Activated gamma-delta T cell treated with anti-CD3 and anti-CD28 coated beads, Interleukin-2, amount 50 U/mL, for 16 hours (primary cell): ENCODE data around the gene GCN1.

ENCODE experiments used
- DNase-seq: peaks from one replicate; pipeline ENCODE4 v3.0.0-alpha.2; 2020; ENCODE audit warnings: low read depth

GCN1 gene

DNA sequence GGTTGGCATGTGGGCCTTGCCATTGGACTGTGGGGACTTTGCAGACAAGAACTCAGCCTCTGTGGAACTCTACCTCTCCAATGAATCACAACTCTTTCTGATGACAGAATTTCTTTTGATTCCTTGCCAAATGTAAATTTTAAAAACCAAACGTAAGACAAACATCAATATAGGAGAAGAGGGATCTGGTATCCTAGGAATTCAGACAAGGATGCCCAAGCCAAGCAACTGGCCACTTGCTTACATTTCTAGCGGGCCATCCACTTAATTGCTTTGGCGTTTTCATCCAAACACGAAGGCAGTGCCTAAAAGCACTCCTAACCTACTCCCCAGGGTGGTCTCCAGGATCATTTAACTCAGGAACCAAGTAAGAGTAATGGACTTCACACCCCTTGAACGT lies 54.6 kb downstream of the GCN1 start:
- no peak for DNase-seq

DNA sequence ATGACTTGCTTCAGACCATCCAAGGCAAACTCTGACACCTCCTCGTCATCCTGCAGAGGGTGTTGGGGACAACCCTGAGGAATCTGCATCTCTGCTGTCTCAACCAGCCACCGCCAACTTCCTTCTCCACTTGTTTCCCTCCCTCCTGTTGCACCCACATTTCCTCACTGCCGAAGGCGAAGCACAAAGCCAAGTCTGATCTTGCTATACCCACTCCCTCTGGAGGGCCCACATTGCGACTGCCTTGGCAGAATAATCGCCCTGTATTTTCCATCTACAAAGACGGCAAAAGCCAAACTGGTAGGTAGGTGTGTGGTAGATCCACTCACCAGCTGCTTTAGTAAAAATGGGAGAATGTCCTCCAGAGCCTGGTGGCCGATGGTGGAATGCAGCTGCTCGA lies 56.1 kb downstream of the GCN1 start:
- no peak for DNase-seq

DNA sequence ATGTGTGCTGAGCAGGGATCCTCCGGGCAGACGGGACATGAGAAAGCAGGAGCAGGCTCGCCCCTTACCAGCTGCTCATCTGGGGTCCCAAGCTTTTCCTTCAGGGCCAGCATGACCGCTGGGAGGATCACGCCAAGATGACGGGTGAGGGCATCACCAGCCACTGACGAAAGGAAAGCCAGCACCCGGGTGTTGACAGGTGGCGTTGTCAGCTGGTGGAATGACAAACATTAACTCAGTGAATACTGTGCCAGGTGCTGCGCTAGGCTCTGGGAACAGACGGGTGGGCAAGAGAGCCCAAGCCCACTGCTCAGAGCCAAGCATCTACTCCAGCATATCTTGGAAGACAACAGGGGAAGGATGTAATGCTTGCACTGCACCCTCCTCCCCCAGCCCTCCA lies 56.7 kb downstream of the GCN1 start:
- no peak for DNase-seq

DNA sequence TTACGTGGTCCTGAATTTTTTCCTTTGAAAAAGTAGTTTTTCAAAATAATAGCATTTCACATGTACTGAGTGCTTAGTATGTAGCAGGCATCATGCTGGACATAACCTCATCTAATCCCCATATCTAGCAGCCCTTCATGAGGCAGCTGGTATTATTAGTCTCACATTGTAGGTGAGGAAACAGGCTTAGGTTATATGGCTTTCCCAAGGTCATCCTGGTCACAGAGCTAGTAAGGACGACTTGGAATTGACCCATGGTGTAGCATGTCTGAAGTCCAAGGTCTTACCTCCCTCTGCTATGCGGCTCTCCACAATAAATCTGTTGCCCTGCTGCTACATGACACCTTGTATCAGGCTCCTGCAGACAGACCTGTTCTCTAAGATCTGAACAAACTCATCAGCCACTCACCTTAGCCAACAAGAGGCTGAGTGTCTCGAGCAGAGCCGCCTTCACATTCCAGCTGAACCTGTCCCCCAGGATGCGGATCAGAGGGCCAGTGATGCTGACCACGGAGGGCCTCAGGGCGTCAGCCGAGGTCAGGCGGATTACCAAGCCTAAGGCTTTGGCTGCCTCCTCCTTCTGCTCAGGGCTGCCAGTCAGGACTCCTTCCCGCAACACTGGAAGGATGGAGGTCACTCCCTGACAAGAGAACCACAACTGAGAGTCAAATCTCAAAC lies 58.3 kb downstream of the GCN1 start:
- DNase-seq = no peak

DNA sequence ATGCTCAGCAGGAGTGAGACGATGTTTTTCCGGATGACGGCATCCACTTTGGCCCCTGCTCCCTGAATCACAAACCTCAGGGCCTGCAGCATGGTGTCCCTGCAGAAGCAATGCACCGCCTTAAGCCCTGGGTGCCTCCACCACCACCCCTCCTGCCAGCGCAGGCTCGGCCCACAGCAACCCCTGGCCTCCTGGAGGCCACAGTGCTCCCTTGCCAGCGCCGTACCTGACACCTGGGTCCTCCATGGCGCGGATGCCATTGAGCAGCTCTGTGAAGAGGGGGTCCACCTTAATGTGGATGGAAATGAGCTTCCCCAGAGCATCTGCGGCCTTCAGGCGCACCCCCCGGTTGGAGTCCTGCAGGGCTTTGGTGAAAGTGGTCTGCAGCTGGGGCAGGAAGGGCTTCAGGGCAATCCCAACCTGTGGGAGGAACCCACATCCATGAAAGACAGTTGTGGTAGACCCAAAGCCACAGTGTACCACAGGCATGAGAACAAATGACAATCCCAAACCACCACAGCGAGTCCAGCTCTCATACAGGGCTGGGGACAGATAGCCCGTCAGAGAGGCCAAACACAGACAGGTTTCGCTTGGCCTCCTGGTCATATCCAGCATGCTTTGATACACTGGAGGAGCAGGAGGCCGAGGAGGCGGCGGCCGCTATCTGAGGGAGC lies 60.1 kb downstream of the GCN1 start:
- DNase-seq = no peak

DNA sequence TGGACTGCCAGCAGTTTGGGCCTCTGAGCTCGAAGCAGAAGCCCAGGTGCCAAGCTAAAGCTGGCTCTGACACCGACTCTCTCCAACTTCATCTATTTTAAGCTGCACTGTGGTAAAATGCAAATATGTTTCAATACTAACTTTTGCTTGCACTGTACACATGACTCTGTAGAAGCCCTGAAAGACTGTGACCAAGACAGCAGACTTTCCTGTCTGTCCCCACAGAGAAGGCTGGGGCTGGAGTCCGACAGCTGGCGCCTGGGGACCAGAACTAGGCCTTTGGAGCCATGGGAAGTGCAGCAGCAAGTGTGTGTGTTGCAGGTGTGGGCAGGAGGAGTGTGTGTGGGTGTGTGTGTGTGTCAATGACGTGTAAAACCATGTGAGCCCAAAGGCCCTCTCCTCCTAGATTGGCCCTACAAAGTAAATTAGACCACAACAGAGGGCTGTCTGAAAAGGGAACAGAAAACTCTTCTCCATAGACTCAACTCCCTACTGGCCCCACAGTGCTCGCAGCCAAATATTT lies 61.6 kb downstream of the GCN1 start:
- DNase-seq = no peak

DNA sequence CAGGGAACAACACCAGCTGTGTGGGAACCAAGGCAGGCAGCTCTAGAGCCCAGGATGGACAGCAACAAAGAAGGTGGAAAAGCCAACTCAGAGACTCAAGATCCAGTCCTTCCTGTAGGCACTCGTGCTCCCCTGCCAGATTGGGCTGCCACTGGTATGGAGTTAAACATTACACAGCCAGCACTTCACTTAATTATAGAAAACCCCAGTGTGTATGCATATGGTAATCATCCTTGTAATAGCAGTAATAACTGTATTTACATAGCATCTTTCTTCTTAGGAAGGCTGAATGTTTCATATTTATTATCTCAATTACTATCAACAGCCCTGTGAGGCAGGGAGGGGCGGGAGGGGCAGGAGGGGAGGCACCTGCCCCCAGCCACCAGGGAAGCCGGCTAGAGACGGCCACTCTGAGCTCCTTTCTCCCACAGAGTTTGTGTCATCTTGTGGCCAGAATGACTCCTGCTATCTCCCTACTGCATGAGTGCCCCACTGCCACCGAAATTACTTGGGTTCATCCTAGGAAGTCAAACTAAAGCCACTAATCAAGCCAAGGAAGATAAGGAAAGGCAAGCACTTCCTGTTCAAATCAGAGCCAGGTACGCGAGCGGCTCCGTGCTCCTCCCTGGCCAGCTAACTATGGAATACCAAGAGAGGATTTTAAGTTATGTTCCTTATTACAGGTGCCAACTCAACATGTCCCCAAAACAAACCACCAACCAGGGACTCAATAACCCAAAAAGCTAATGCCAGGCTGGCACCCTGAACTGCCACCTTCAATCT lies 62.3 kb downstream of the GCN1 start:
- DNase-seq = no peak

DNA sequence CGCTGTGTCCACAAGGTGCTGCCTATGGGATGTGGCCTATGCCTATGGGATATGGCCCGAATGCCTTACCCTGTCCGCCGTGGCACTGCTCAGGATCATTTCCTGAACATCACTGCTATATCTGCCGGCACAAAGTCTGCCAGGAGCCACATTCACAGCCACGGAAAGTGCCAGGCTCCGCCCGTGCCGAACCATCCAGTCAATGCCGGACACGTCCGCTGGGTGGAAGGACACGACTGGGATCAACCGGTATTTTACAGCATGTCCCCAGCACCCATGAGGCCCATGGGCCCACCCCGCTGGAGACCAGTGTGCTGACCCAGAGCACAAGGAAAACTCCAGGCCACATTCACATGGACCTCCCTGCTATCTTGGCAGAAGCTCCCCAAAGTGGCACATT lies 63.4 kb downstream of the GCN1 start:
- DNase-seq = no peak

DNA sequence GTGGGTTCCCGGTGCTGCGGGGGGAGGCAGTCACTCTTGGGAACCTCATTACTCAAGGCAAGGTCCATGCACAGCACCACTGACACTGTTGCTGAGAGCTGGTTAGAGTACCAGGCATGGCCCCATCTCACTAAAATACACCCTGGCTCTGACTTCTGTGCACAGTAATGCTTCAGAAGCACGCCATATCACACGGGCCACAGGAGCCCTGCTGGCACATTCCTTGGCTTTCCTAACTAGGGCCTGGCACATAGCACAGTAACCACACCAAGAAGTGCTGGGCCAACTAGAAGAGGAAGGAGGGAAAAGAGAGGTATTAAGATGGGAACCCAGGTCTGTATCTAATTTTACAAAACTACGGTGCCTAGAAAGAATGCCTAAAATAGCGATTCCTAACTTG lies 64.5 kb downstream of the GCN1 start:
- no peak for DNase-seq

DNA sequence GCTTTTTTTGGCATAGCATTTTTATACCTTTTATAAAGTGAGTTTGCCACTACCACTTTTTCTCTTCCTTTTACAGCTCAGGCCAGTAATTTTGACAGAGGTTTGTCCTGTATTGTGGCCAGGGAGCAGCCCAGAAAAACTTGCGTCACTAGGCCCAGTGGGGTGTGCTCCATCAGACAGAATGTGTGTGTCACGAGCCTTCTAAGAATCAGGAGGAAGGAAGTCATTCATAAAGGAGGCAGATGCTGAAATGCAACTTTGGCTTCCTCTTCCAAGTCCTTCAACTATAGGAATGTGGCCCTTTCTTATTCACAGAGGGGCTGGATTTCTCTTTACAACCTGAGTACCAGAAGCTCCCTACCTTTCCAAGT lies 67.9 kb downstream of the GCN1 start:
- DNase-seq = no peak

DNA sequence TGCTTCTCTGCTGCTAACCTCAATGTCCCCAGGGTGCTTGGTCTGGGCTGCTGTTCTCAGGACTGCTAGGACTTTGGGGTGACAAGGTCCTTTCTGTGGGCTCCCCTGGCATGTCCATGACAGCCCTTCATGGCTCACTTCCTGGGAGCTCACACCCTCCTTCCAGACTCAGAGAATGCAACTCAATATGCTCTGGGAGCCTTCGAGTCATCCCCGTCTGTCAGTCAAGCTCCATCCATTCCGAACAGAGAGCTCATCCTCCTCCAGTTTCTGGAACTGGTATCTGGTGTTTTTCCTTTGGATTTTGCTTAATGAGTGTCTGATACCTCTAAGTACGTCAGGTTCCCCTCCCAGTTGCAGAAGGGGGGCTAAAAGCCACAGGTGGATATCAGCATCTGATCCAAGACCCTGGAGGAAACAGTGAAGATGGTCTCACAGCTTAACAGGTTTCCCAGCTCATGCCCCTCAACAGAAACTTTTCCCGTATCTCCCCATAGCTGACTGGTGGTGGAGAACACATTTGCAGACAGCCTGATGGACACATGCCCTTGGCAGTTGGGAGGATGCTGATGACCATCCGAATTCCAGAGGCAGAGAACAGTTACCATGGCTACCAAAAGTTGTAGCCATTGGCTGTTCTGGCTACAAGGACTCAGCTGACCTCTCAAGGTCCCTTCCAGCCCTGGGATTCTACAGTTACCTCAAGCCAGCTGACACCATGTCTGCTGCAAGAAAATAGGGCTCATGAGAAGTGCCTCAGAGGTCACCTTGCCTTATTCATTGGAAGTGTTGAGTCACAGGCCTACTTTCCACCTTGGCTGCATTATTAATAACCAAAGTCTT lies 68.5 kb downstream of the GCN1 start:
- DNase-seq = no peak

DNA sequence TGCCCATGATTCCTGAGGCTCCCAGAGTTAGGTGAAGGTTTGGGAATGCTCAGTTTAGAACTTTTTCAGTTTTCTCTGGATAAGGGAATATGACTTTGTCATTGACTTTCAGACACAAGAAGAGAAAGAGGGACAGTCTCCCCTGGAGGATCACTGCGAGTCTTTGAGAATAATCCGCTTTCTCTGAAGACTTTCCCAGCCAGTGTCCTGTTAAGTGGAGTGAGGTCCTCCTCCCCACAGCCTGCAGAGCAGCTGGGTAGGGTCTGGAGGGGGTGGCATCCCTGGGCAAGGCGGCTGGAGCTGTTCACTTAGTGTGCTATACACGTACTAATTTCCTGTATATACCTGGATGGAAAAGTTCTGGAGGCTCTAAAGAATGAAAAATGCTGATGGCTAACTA lies 69.5 kb downstream of the GCN1 start:
- DNase-seq = no peak

DNA sequence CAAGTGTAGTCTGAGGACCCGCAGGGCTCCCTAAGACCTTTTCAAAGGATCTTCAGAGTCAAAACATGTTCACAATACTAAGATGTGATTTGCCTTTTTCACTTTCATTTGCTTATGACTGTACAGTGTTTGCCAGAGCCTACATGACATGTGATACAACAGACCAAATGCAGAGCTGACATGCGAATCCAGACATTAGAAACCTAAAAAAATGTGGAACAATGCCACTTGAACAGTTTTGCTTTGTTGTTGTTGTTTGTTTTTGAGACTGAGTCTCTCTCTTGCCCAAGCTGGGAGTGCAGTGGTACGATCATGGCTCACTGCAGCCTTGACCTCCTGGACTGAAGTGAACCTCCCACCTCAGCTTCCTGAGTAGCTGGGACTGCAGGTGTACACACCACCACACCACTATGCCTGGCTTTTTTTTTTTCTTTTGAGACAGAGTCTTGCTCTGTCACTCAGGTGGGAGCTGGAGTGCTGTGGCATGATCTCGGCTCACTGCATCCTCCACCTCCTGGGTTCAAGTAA lies 72.7 kb downstream of the GCN1 start:
- no peak for DNase-seq

DNA sequence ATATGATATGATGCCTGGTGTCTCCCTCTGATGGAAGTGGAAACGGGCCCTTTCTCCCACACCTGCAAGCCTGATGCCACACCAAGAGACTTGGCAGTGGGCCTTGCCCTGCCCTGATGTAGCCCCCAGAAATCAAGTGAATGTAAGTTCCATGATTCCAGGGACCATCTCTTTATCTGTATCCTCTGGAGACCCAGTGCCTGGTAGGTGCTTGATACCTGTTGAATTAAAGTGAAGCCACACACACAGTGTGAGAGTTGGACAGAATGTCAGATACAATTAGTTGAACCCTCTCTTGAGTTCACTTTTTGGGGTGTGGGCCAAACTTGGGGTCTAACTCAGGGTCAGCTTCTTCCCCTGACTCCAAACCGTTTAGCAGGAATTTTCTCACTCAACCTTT lies 73.2 kb downstream of the GCN1 start:
- no peak for DNase-seq

DNA sequence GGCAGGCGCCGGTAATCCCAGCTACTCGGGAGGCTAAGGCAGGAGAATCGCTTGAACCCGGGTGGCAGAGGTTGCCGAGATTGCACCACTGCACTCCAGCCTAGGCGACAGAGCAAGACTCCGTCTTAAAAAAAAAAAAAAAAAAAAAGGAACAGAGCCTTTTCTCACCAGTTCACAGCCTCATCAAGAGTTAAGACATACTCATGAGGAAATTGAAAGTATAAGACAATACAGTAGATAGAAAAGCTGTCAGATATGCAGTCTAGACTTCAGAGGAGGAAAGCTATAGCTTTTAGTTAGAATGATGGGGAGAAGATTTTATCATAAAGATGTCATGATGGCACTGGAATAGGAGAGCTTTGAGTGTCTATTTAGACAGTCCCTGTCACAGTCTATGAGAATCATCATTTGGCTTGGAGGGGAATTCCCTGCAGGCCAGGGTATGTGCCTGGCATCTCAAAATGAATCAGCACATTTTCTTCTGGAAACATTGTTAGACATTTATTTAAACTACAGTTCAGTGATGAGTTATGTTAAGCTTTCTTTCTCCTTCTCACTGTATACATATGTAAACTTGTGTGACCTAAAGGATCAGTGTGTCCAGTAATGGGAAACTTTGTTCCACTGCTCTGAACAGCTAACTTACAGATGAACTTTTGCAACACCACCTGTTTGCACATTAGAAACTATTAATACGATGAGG lies 75.1 kb downstream of the GCN1 start:
- no peak for DNase-seq

DNA sequence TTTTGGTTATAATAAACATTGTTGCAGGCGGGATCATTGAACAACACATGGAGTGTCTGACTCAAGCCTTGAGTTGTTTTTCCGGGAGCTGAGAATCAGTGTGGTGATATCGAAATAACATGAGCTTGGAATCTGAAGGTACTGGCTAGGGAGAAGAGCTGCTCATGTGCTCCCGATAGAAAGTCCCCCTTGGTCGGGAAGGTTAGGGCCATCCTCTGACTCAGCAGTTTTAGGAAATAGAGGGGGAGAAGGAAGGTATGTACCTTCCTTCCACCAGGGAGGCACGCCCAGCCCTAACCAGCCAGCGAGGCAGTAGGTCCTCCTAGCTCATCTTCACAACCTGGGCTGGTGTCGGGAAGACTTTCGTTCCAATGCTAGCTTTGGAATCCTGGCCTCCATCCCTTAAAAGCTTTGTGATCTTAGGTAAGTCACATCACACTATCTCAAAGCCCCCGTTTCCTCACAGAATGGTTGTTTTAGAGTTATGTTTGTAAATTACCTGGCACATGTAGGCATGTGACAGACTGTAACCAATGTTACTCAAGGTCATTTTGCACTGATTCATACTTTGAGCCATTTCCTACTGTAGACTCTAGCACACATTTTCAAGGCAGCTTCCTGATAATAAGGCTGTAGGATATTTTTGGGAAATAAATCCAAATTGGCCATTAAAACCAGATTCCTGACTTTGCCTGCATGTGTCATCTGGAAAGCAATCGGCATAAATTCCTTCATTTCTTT lies 76.0 kb downstream of the GCN1 start:
- no peak for DNase-seq

DNA sequence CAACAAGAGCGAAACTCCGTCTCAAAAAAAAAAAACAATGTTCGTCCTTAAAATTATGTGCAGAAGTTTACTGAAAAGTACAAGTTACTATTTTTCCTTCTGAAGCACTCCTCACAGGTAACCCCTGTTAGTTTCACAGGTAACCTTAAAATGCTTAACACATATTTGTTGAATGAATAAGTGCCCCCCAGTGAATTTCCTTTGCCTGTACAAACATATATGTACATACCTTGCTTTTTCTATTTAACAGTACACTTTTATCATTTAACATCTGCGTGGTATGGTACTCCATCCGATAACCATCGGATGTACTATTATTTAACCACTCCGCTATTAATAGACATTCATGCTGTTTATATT lies 76.6 kb downstream of the GCN1 start:
- DNase-seq = no peak

DNA sequence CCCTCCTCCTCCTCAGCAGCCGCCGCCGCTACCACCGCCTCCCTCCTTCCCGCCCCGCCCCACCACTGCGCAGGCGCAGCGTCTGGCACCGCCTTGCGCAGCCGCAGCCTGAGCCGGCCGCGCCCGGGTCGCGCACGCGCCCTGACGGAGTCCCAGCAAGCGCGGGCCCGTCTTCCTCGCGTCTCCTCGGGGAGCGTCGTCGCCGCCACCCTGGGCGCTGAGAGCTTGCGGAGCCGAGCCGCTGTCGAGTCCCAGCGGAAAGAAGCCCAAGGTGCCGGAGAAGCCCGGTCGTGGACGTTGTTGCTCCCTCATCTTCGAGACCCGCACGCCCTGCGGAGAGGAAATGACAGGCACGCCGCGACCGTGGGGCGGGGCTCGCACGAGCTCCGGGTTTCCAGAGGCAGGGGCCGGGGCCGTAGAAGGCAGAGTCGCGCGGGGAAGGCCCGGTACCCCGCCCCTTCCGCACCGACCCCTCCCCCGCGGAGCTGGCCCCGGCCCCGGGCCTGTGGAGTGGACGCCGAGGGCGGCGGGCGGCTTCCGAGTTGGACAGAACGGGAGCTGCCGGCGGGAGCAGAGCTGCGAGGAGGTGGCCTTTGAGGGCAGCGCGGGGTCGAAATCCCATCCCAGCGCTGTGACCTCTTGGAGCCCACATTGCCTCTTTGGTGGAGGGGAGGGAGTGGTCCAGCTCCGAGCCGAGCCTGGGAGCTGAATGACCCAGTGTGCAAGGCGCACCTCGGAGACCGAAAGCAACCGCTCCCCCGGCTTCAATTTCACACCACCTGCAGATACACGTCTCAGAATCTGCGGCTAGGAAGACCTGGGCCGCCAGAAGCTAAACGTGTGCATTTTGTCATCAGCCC lies 77.5 kb downstream of the GCN1 start:
- peak; percentile 95 for DNase-seq

DNA sequence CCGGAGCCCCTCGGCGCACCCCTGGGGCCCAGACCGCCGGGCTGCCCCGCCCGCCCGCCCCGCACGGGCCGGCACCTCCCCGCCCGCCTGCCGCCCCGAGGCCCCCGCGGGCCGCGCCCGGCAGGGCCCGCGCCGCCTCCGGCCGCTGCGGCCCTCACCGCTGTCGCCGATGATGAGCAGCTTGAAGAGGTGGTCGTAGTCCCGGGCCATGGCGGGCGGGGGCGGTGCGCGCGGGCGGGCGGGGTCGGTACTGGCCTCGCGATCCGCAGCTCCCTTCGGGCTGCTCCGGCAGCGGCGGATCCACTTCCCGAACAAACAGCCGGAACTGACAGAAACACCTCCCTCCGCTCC lies 78.1 kb downstream of the GCN1 start, which contains the start of gene RAB35:
Gene RAB35, minus strand, starts transcription at position 313 of the 351 bp plus-strand sequence. Its CDS starts 103 bp downstream, at position 210.
- no peak for DNase-seq
